HepG2 (cell line): ENCODE data around the gene EEPD1. TPM values are rescaled to one million over a fixed set of nuclear protein-coding genes. Genes with fewer than 3 reads are reported as not detected.

Experiments
- CREB1 ChIP-seq, 2 experiments: fragments of 450-650 bp in 1 of 2; IDR thresholded peaks; 2 replicates each; pipeline ENCODE4 v1.6.1; 2016 to 2017; ENCODE audit warnings: control low read depth in 1 of 2, mild to moderate bottlenecking in 1 of 2, missing compliant biosample characterization in 1 of 2, missing genetic modification characterization in 1 of 2
- CSRNP1 ChIP-seq: sonication (generic); formaldehyde crosslinking; IDR thresholded peaks from 2 replicates; pipeline ENCODE4 v1.8.1; 2023; ENCODE audit warnings: mild to moderate bottlenecking, missing genetic modification reagents
- ETS1 ChIP-seq: sonication (generic); formaldehyde crosslinking; IDR thresholded peaks from 2 replicates; pipeline ENCODE4 v1.4.0; 2020; ENCODE audit warnings: missing genetic modification reagents
- HMG20A ChIP-seq: IDR thresholded peaks from 2 replicates; pipeline ENCODE4 v1.6.1; 2016; ENCODE audit warnings: borderline replicate concordance
- IRF9 ChIP-seq: sonication (generic); formaldehyde crosslinking; IDR thresholded peaks from 2 replicates; pipeline ENCODE4 v1.8.0; 2022; ENCODE audit warnings: missing genetic modification reagents, mild to moderate bottlenecking, borderline replicate concordance
- PAX8 ChIP-seq: sonication (generic); formaldehyde crosslinking; IDR thresholded peaks from 2 replicates; pipeline ENCODE4 v1.8.0; 2022; ENCODE audit warnings: mild to moderate bottlenecking, missing genetic modification reagents, borderline replicate concordance
- PITX1 ChIP-seq: sonication (generic); formaldehyde crosslinking; IDR thresholded peaks from 2 replicates; pipeline ENCODE4 v1.5.1; 2020; ENCODE audit warnings: mild to moderate bottlenecking, missing genetic modification reagents
- SKI ChIP-seq: fragments of 450-650 bp; IDR thresholded peaks from one replicate; pipeline ENCODE4 v1.6.1; 2018; ENCODE audit warnings: mild to moderate bottlenecking; ENCODE audit not compliant: partially characterized antibody
- ZBTB44 ChIP-seq: sonication (generic); formaldehyde crosslinking; IDR thresholded peaks from 2 replicates; pipeline ENCODE4 v1.4.0; 2020; ENCODE audit warnings: missing genetic modification reagents
- ZBTB49 ChIP-seq: sonication (generic); formaldehyde crosslinking; IDR thresholded peaks from 2 replicates; pipeline ENCODE4 v1.4.0; 2020; ENCODE audit warnings: missing genetic modification reagents, borderline replicate concordance
- ZFP91 ChIP-seq: sonication (generic); formaldehyde crosslinking; IDR thresholded peaks from 2 replicates; pipeline ENCODE4 v1.9.0; 2022; ENCODE audit warnings: missing genetic modification reagents, mild to moderate bottlenecking, borderline replicate concordance
- ZNF501 ChIP-seq: sonication (generic); formaldehyde crosslinking; IDR thresholded peaks from 2 replicates; pipeline ENCODE4 v1.5.1; 2020; ENCODE audit warnings: mild to moderate bottlenecking, moderate library complexity, missing genetic modification reagents
- ZNF513 ChIP-seq: sonication (generic); formaldehyde crosslinking; conservative IDR thresholded peaks from 2 replicates; pipeline ENCODE4 v1.5.0; 2020; ENCODE audit warnings: missing genetic modification reagents
- ZNF576 ChIP-seq: sonication (generic); formaldehyde crosslinking; IDR thresholded peaks from 2 replicates; pipeline ENCODE4 v1.4.0; 2020; ENCODE audit warnings: mild to moderate bottlenecking, missing genetic modification reagents
- ZNF614 ChIP-seq: IDR thresholded peaks from 2 replicates; pipeline ENCODE4 v1.6.1; 2018; ENCODE audit warnings: missing biosample characterization, missing genetic modification reagents, inconsistent platforms, borderline replicate concordance
- ZNF761 ChIP-seq: sonication (generic); formaldehyde crosslinking; conservative IDR thresholded peaks from 2 replicates; pipeline ENCODE4 v1.4.0; 2020; ENCODE audit warnings: mild to moderate bottlenecking, missing genetic modification reagents
- ZNF780A ChIP-seq: sonication (generic); formaldehyde crosslinking; IDR thresholded peaks from 2 replicates; pipeline ENCODE4 v1.8.0; 2022; ENCODE audit warnings: mild to moderate bottlenecking, missing genetic modification reagents, moderate library complexity
- polyA plus RNA-seq, 8 experiments: library from polyadenylated mRNA; depleted of rRNA in 3 of 8; stranded (reverse) in 7 of 8; unstranded in 1 of 8; fragments of >200 nt; fragmentation: Illumina TruSeq in 4 of 8; extraction: Trizol in 4 of 8; gene quantifications; 2 replicates each; pipeline versions ENCODE4 v1.2.1 to v1.2.3, GENCODE V29; 2011 to 2016; ENCODE audit warnings: low read depth in 4 of 8, missing spikeins in 1 of 8, mixed read lengths in 1 of 8; ENCODE audit not compliant: insufficient read depth in 1 of 8
- total RNA-seq, 5 experiments: library from RNA; depleted of rRNA; stranded (reverse); fragments of >200 nt; fragmentation: Illumina TruSeq; extraction: Trizol; gene quantifications; 2 replicates each; pipeline ENCODE4 v1.2.3, GENCODE V29; 2016; ENCODE audit warnings: low read depth in 1 of 5

EEPD1 gene
- total and polyA plus RNA-seq, 2 of the 13 experiments (the other 11 are each of a cell fraction or from before 2014, with no cell fraction given) = 10.1 to 16.4 TPM

GRCh38 chr7:36153571-36154097 is 580 bp downstream of the EEPD1 start (continued):
- TF ChIP-seq IRF9 (CRISPR knock-in tag) = no peak
- no peak for TF ChIP-seq ZNF761 (CRISPR knock-in tag)
- TF ChIP-seq PAX8 = no peak
- no peak for TF ChIP-seq ZNF780A (CRISPR knock-in tag)
- no peak for TF ChIP-seq ETS1
- 0 out of 2 replicates have a peak, but pooled peaks have one; percentile 3 for TF ChIP-seq ZFP91 (CRISPR knock-in tag)
- no peak for TF ChIP-seq CSRNP1
- TF ChIP-seq ZBTB49 (CRISPR knock-in tag) = no peak
- TF ChIP-seq ZNF513 = no peak
- TF ChIP-seq ZBTB44 = no peak
- no peak for TF ChIP-seq ZNF614 (CRISPR knock-in tag)
- TF ChIP-seq CREB1 (IDR thresholded peaks at IDR 0.05) = no peak
- TF ChIP-seq CREB1 (CRISPR knock-in tag; IDR thresholded peaks at IDR 0.05) = no peak
- TF ChIP-seq ZNF501 (CRISPR knock-in tag) = no peak
- no peak for TF ChIP-seq HMG20A (CRISPR knock-in tag)
- no peak for TF ChIP-seq ZNF576 (CRISPR knock-in tag)
- no peak for TF ChIP-seq SKI
- no peak for TF ChIP-seq PITX1 (CRISPR knock-in tag)
